Breast epithelium (tissue), 4 donors: ENCODE data around the gene FAM240A. TPM values are rescaled to one million over a fixed set of nuclear protein-coding genes. Genes with fewer than 3 reads are reported as not detected.

Source experiments
- DNase-seq, 2 donors: peaks; one replicate each; pipeline ENCODE4 v3.0.0-alpha.2; 2019; ENCODE audit warnings: low spot score in 2 of 2
- H3K27ac ChIP-seq, 2 donors: fragments of 200-600 bp; sonication (generic) in 1 of 2; one replicate each; pipeline ENCODE4 v1.5.1; 2016 to 2019; ENCODE audit warnings: mild to moderate bottlenecking in 1 of 2
- H3K27me3 ChIP-seq, 2 donors: fragments of 200-600 bp; sonication (generic) in 1 of 2; one replicate each; pipeline versions ENCODE4 v1.5.1 to v1.6.0; 2017 to 2019; ENCODE audit warnings: control low read depth in 1 of 2, mild to moderate bottlenecking in 1 of 2
- H3K36me3 ChIP-seq: fragments of 200-600 bp; one replicate; pipeline ENCODE4 v1.5.1; 2019
- H3K4me1 ChIP-seq, 2 donors: fragments of 200-600 bp; sonication (generic); one replicate each; pipeline ENCODE4 v1.5.1; 2016 to 2019; ENCODE audit warnings: control low read depth in 1 of 2
- H3K4me3 ChIP-seq, 3 donors: fragments of 200-600 bp; sonication (generic); 1 replicate in 2 of 3; 2 replicates in 1 of 3; pipeline ENCODE4 v1.5.1; 2016 to 2019; ENCODE audit warnings: mild to moderate bottlenecking in 3 of 3, moderate library complexity in 2 of 3
- H3K9me3 ChIP-seq, 2 donors: fragments of 200-600 bp; sonication (generic) in 1 of 2; one replicate each; pipeline ENCODE4 v1.5.1; 2016 to 2019; ENCODE audit warnings: control low read depth in 1 of 2
- POLR2A ChIP-seq: fragments of 450-650 bp; IDR thresholded peaks from one replicate; pipeline ENCODE4 v1.6.1; 2016; ENCODE audit warnings: antibody characterized with exemption, mild to moderate bottlenecking, moderate library complexity
- POLR2AphosphoS5 ChIP-seq, 3 donors: sonication (generic); formaldehyde crosslinking; IDR thresholded peaks; one replicate each; pipeline ENCODE4 v1.6.1; 2017; ENCODE audit warnings: antibody characterized with exemption in 3 of 3
- intact Hi-C: fragments of 100-400 bp; cut with DNase I; formaldehyde crosslinking; loops from one replicate; pipeline ENCODE4 v1.15.1; 2023; ENCODE audit warnings: low total_unique reads
- total RNA-seq, 3 donors: library from RNA; depleted of rRNA; stranded (reverse); fragments of >200 nt; gene quantifications; one replicate each; pipeline ENCODE4 v1.1.0, GENCODE V29; 2016
- TF ChIP-seq, protein P1 (sequence below), 3 donors: fragments of 450-650 bp; IDR thresholded peaks; one replicate each; pipeline ENCODE4 v1.5.1; 2016 to 2017; ENCODE audit warnings: antibody characterized with exemption in 3 of 3, mild to moderate bottlenecking in 3 of 3, moderate library complexity in 3 of 3

Gene FAM240A
- total RNA-seq, 3 donors from 2014 or later, result not detected

DNA sequence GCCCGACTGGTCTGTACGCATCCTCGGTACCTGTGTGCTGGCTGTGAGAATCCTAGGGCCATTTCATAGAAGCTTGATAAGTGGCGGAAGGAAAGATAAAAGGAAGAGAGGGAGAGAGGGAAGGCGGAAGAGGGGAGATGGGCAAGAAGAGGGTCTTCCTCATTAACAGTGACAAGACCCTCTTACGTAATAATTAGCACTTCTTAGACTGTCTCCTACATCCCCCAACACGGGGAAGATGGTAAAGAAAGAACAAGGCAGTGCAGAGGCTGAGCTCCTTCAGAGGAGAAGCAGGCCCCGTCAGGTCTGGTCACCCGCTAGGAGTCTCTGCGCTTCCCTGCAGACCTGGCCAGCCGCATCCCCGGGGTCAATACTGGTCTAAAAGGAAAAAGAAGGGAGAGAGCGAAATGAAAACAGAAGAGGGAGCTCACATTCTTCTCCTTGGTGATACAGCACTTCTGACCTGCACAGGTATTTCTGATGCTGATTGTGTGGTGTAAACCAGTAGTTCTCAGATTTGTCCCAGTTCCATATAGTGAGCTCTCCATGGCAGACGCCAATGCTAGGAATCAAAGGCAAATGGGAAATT lies 19.0 kb upstream of the FAM240A start:
- no peak overlapping the region for H3K27ac ChIP-seq
- intact Hi-C loops, result no loop called here

DNA sequence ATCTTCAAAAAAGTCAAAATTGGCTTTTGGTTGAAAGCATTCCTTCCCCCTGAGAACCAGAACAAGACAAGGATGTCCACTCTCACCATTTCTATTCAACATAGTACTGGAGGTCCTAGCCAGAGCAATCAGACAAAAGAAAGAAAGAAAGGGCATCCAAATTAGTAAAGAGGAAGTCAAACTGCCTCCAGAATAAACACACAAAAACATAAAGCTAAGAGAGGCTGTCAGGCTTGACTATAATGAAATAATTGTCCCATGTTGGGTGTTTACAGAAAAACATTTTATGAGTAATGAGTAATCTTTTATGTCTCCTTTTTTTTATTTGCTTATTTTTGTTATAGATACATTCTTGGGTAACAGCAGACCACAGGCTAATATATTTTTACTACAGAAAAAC lies 18.3 kb upstream of the FAM240A start:
- no peak overlapping the region for H3K27ac ChIP-seq
- no peaks in the 10 kb centered on the region for H3K9me3 ChIP-seq
- H3K27me3 ChIP-seq, result no peaks in the 10 kb centered on the region
- H3K36me3 ChIP-seq, result no peaks in the 10 kb centered on the region
- H3K4me1 ChIP-seq, result no peaks in the 10 kb centered on the region
- DNase-seq, result no peak
- intact Hi-C loops, result no loop called here
- TF ChIP-seq, protein P1, sequence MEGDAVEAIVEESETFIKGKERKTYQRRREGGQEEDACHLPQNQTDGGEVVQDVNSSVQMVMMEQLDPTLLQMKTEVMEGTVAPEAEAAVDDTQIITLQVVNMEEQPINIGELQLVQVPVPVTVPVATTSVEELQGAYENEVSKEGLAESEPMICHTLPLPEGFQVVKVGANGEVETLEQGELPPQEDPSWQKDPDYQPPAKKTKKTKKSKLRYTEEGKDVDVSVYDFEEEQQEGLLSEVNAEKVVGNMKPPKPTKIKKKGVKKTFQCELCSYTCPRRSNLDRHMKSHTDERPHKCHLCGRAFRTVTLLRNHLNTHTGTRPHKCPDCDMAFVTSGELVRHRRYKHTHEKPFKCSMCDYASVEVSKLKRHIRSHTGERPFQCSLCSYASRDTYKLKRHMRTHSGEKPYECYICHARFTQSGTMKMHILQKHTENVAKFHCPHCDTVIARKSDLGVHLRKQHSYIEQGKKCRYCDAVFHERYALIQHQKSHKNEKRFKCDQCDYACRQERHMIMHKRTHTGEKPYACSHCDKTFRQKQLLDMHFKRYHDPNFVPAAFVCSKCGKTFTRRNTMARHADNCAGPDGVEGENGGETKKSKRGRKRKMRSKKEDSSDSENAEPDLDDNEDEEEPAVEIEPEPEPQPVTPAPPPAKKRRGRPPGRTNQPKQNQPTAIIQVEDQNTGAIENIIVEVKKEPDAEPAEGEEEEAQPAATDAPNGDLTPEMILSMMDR (IDR thresholded peaks at IDR 0.05), result no peak
- no peak for TF ChIP-seq POLR2A
- no peak for TF ChIP-seq POLR2AphosphoS5 (IDR thresholded peaks at IDR 0.05)
- H3K4me3 ChIP-seq, result no peak overlapping the region

More for the DNA sequence above, 19.0 kb upstream of the FAM240A start:
- DNase-seq, result no peak
- H3K4me3 ChIP-seq, result no peak overlapping the region
- no peaks in the 10 kb centered on the region for H3K9me3 ChIP-seq
- H3K27me3 ChIP-seq, result no peaks in the 10 kb centered on the region
- TF ChIP-seq POLR2A, result no peak
- TF ChIP-seq, protein P1 (IDR thresholded peaks at IDR 0.05), result no peak
- TF ChIP-seq POLR2AphosphoS5 (IDR thresholded peaks at IDR 0.05), result no peak
- H3K36me3 ChIP-seq, result no peaks in the 10 kb centered on the region
- no peaks in the 10 kb centered on the region for H3K4me1 ChIP-seq

DNA sequence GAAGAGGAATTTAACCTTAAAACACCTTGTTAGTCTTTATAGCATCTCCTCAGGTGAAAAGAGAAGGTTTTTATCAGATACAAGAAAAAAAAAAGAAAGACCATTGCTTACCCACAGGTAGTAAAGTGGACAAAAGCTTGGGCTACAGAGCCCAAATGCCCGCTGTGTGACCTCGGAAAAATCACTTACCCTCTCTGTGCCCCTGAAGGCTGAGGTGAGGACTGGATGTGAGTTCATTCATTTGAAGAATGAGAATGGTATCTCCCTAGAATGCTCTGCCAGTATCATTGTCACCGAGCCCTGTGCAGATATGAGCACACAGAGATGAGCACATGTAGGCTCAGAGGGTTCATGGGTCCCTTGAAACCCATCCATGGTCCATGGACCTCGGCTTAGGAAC lies 17.6 kb upstream of the FAM240A start:
- Histone ChIP-seq H3K36me3 (no peaks in the 10 kb centered on the region), H3K4me3 (no peak overlapping the region), H3K27ac (no peak overlapping the region), H3K27me3 (no peaks in the 10 kb centered on the region), H3K4me1 (no peaks in the 10 kb centered on the region), H3K9me3 (no peaks in the 10 kb centered on the region)
- intact Hi-C loops, result no loop called here
- no peak for TF ChIP-seq POLR2AphosphoS5 (IDR thresholded peaks at IDR 0.05)
- TF ChIP-seq, protein P1 (IDR thresholded peaks at IDR 0.05), result no peak
- no peak for TF ChIP-seq POLR2A
- DNase-seq, result no peak

DNA sequence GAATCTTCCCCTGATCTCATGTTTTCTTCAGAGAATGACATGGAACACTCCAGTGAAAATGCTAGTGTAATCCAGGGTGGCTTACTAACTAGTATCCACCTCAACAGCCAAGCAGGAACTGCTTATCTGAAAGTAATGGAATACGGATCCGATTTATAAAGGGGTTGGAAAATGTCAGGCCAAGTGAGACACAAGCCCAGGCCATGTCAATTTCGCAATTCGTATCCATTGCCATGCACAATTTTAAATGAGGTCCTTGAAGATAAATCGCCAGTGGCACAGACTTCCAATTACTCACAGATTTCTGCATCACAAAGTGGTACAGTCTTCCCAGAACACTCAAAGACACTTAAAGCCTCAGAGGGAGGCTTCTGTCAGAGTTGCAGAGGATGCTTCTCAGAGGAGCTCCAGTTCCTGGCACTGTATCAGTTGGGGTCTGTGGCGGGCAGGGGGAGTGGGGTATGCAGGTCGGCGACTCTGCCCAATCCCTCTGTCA lies 16.5 kb upstream of the FAM240A start:
- no peak for DNase-seq
- Histone ChIP-seq H3K4me3 (no peak overlapping the region), H3K4me1 (no peaks in the 10 kb centered on the region), H3K27ac (no peak overlapping the region), H3K27me3 (no peaks in the 10 kb centered on the region), H3K36me3 (no peaks in the 10 kb centered on the region), H3K9me3 (no peaks in the 10 kb centered on the region)
- intact Hi-C loops, result no loop called here
- TF ChIP-seq, protein P1 (IDR thresholded peaks at IDR 0.05), result no peak
- TF ChIP-seq POLR2A (no peak), POLR2AphosphoS5 (IDR thresholded peaks at IDR 0.05) (no peak)

DNA sequence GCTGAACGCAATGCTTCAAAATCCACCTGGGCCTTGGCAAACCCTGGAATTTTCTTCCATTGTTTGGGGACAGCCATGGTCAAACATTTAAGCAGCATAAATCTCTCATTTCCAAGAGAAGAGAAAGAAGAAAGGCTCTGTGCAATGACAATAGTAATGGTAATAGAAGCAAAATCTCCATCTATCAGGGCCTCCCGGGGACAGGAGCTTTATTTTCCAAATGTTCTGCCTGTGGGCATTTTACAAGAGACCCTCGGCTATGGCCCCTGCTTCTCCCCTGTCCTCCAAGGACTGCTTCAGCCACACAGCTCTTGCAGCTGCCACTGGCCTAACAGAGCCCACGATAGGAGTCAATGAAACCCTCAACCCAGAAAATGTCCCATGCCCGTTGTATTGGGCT lies 12.7 kb upstream of the FAM240A start:
- TF ChIP-seq, protein P1 (IDR thresholded peaks at IDR 0.05), result no peak
- TF ChIP-seq POLR2AphosphoS5 (IDR thresholded peaks at IDR 0.05), result no peak
- TF ChIP-seq POLR2A, result no peak
- no peak overlapping the region for H3K27ac ChIP-seq
- no peaks in the 10 kb centered on the region for H3K9me3 ChIP-seq
- no peaks in the 10 kb centered on the region for H3K4me1 ChIP-seq
- H3K36me3 ChIP-seq, result no peaks in the 10 kb centered on the region
- no peak overlapping the region for H3K4me3 ChIP-seq
- intact Hi-C loops, result no loop called here
- H3K27me3 ChIP-seq, result no peaks in the 10 kb centered on the region
- DNase-seq, result no peak
